ENCODE measurements around the gene TNS1. TPM values are rescaled to one million over a fixed set of nuclear protein-coding genes. Genes with fewer than 3 reads are reported as not detected.

TNS1 gene
- total RNA-seq, 4 donors from 2014 or later = 57.7 to 120 (median 95.7) TPM

DNA sequence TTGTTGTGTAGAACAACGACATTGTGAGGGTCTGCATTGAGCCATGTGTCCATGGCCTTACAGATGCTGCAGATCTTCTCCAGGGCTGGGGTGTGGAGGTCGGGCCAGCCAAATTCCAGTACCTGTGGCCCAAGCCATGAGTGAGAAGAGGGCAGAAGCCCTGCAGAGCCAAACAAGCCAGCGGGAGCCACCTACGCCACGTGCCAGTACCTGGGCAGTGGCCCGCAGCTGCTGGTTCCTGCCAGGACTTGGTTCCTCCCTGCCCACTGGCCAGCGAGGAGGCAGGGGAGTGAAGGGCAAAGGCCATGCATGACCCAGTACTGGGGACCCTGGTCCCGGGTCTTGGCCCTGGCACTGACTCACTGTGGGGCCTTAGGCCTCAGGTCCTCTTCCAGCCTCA lies 109.4 kb downstream of the TNS1 start:
- DNase-seq (ENCODE audit: low spot score in 2 of 2) = no peak
- intact Hi-C loops (cut with DNase I; ENCODE audit: low total_unique reads) = no loop called here

DNA sequence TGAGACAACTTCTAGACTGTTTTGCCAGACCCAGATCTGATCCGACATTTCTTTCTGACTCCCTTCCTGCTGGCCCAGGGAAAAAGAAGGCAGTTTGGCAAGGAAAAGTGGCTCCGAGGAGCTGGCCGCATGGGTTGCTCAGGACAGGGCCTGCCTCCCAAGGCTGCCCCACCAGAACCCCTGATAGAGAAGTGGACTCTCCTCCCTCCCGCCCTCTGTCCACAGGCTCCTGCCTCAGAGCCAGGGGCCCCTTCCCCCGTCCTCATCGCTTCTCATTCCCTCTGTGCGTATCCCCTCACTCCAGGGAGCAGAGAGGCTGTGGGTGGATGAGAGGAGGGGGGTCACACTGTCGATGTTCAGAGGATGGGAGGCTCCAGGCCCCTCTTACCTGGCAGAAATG lies 110.2 kb downstream of the TNS1 start:
- no peak overlapping the region for H3K4me3 ChIP-seq (ENCODE audit: low read depth, poor library complexity, severe bottlenecking)
- intact Hi-C loops (cut with DNase I; ENCODE audit: low total_unique reads) = no loop called here
- WGBS, 2 donors = 79 to 85% methylated on average over 8 of the region's 8 CpGs
- TF ChIP-seq POLR2A (IDR thresholded peaks at IDR 0.05) (no peak), CTCF (IDR thresholded peaks at IDR 0.05) (no peak)
- no peak for DNase-seq (ENCODE audit: low spot score in 2 of 2)

More for the DNA sequence above, 109.4 kb downstream of the TNS1 start:
- TF ChIP-seq POLR2A (IDR thresholded peaks at IDR 0.05) (no peak), CTCF (IDR thresholded peaks at IDR 0.05) (no peak)
- WGBS, 2 donors = 83 to 91% methylated on average over 6 to 8 of the region's 8 CpGs
- H3K4me3 ChIP-seq (ENCODE audit: low read depth, poor library complexity, severe bottlenecking) = no peak overlapping the region

- WGBS, 2 donors = 77 to 78% methylated on average over 4 of the region's 4 CpGs
- TF ChIP-seq POLR2A (IDR thresholded peaks at IDR 0.05) (no peak), CTCF (IDR thresholded peaks at IDR 0.05) (no peak)
- intact Hi-C loops (cut with DNase I; ENCODE audit: low total_unique reads) = no loop called here
- H3K4me3 ChIP-seq (ENCODE audit: low read depth, poor library complexity, severe bottlenecking) = no peak overlapping the region
- DNase-seq (ENCODE audit: low spot score in 2 of 2) = peak in 1 of 2 donors; percentile 87
Measured at GRCh38 chr2:217890445-217890844, 112.3 kb downstream of the TNS1 start.

DNA sequence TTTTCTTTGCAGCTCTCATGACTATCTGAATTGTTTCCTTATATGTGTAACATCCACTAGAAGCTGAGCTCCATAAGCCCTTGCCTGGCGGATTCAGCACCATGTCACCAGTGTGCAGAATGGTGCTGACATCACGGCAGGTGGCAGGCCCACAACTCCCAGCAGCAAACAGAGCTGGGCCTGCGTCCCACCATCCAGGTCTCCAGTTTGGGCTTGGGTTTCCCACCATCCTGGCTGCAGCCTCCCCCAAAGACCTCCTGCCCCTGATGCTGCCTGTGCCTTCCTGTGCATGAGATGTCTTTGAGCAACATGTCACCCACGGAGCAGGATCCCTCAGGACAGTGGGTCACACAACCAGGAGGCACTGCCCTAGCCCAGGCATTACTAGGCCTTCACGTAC lies 113.1 kb downstream of the TNS1 start:
- H3K4me3 ChIP-seq (ENCODE audit: low read depth, poor library complexity, severe bottlenecking) = no peak overlapping the region
- 83 to 93% methylated on average over 5 of the region's 5 CpGs for WGBS, 2 donors
- intact Hi-C loops (cut with DNase I; ENCODE audit: low total_unique reads) = loop anchor here (5.0 kb wide), 1 partner anchor 98 kb away; no protein-coding TSS in a partner anchor
- DNase-seq (ENCODE audit: low spot score in 2 of 2) = no peak
- TF ChIP-seq POLR2A (IDR thresholded peaks at IDR 0.05) (no peak), CTCF (IDR thresholded peaks at IDR 0.05) (no peak)

GRCh38 chr2:217887841-217888701 lies 114.7 kb downstream of the TNS1 start:
- intact Hi-C loops (cut with DNase I; ENCODE audit: low total_unique reads) = loop anchor here (2.0 to 5.0 kb wide), 2 partner anchors 99 kb away; no protein-coding TSS in a partner anchor
- TF ChIP-seq POLR2A (IDR thresholded peaks at IDR 0.05) (no peak), CTCF (IDR thresholded peaks at IDR 0.05) (no peak)
- no peak for DNase-seq (ENCODE audit: low spot score in 2 of 2)
- no peak overlapping the region for H3K4me3 ChIP-seq (ENCODE audit: low read depth, poor library complexity, severe bottlenecking)
- 48 to 58% methylated on average over 16 of the region's 16 CpGs for WGBS, 2 donors

Data from lower leg skin (tissue), 4 donors.